ENCODE results near the gene CA10.

The CA10 gene

DNA sequence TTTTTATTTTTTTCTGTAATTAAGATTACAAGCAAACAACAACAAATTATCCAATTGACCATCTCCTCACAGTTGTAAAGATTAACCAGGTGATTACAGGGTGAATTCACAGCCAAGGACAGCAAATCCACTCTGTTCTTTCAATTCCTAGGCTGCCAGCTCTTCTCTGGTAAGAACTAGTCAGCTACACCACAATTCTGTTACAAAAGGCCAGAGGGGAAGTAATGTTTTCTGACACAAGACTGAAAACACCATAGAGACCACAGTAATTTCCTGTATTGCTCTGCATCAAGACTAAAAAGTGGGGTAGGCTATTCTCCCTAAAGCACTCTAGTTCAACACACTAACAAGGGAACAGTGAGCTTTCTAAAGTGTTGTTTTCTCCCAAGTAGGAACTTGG lies 10.6 kb downstream of the CA10 start:
- no peak for DNase-seq (ENCODE audit: low read depth in 1 of 2, low spot score in 1 of 2)

- no peak for DNase-seq (ENCODE audit: low read depth in 1 of 2, low spot score in 1 of 2)
Observed at GRCh38 chr17:52147431-52147830, 11.1 kb downstream of the CA10 start.

GRCh38 chr17:52145476-52145875 lies 13.0 kb downstream of the CA10 start:
- DNase-seq (ENCODE audit: low read depth in 1 of 2, low spot score in 1 of 2), result no peak

DNA sequence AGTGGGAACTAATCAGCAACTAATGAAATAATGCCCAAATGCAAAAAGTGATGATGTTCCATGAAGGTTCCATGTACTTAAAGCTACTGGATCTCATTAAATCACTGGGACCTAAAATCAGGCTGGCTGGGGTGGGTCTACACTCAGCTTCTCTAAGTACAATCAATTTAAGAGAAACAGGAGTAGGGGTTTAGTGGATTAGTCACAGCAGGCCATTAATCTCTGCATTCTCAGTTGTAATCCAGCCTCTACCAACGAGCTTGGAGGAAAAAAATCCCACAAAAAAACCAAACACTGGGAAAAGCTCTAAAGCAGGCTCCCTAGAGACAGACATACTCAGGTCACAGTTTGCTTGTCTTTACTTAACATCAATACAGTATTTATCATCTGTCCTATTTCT lies 15.0 kb downstream of the CA10 start:
- DNase-seq (ENCODE audit: low read depth in 1 of 2, low spot score in 1 of 2), result no peak

GRCh38 chr17:52140601-52141000 lies 17.9 kb downstream of the CA10 start:
- DNase-seq (ENCODE audit: low read depth in 1 of 2, low spot score in 1 of 2), result no peak

DNA sequence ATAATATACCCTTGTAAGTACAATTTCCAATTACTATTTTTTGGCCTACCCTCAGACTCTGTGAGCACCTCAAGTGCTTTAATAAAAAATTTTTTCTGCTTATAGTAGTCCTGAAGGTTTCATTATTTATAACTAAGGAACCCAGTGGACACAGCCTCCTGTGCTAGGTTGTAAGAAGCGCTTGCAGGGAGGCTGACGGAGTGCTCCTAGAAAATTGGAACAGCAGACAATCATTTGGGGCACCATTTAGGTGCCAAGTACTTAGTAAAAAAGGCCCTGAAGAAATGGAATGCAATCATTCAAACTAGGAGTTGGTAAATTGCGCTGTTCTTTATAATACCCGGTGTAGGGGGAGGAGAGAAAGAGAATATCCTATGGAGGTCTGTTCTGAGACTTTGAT lies 19.8 kb downstream of the CA10 start:
- no peak for DNase-seq (ENCODE audit: low read depth in 1 of 2, low spot score in 1 of 2)

- no peak for DNase-seq (ENCODE audit: low read depth in 1 of 2, low spot score in 1 of 2)
Observed at GRCh38 chr17:52138350-52138749, 20.2 kb downstream of the CA10 start.

DNA sequence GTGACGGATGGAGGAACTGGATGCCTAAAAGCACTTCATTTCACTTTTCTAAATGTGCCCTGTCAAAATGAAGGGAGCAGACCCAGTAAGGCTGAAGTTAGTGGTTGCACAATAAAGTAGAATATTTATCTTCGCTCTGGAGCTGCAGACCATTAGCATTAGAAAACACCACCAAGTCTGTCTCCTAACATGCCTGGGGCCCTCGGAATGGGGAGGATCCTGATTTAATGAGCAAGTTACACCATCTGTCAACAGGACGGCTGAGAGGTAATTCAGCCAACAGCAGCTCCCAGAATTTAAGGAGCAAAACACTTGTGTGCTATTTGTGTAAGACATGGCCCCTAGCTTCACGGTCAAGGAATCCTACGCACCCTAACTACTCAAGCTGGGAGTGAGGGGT lies 22.3 kb downstream of the CA10 start:
- no peak for DNase-seq (ENCODE audit: low read depth in 1 of 2, low spot score in 1 of 2)

DNA sequence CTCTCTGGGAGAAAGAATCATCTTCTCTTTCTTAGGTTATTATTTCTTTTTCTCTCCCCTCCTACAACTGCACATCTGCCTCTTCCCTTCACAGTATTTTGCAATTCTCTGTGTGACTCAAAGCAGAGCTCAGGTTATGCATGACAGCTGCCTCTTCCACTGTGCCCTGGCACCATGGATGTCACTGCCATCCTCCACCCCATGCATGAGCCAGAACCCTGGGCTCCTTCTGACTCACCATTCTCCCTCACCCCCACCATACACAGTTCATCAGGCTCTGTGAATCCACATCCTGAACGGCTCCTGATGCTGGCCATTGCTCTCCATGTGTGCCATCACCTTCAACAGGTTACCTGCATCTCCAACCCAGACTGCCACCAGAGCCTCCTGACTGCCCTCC lies 23.9 kb downstream of the CA10 start:
- DNase-seq (ENCODE audit: low read depth in 1 of 2, low spot score in 1 of 2), result no peak

DNA sequence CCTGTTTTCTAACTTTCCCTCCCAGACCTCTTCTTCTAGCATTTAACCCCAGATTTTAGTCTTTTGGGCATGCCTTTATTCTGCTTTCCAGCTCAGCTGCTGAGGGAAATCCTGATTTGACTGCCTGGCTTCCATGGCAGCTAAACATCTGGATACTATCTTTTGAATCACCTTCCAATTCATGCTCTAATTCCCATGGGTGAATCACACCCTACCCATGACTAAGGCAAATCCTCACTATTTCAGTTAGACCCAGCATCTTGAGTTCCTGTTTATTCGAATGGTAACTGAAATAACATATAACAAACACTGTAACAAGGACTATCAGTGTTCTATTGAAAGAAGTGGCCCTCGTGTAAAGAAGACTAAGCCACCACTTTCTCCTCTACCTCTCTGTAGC lies 29.8 kb downstream of the CA10 start:
- no peak for DNase-seq (ENCODE audit: low read depth in 1 of 2, low spot score in 1 of 2)

- no peak for DNase-seq (ENCODE audit: low read depth in 1 of 2, low spot score in 1 of 2)
Observed at GRCh38 chr17:52124993-52125392, 33.5 kb downstream of the CA10 start.

GRCh38 chr17:52124561-52124960 lies 34.0 kb downstream of the CA10 start:
- DNase-seq (ENCODE audit: low read depth in 1 of 2, low spot score in 1 of 2), result no peak

DNA sequence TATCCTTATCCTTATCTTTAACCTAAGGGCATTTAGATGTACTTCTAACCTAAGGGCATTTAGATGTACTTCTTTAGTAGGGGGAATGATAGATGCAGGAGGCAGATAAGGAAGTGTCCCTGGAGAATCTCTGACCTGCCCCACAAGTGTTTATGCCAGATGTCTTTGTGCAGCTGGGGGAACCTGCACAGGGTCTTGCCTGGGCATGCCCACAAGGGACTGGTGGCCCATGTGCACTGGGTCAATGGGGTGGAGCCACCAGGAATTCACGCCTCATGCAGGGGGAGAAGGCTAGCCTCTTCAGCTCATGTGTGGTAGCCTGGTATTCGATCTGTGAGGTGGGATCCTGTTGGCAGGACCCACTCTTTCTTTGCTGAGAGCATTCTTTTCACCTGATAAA lies 38.0 kb downstream of the CA10 start:
- no peak for DNase-seq (ENCODE audit: low read depth in 1 of 2, low spot score in 1 of 2)

DNA sequence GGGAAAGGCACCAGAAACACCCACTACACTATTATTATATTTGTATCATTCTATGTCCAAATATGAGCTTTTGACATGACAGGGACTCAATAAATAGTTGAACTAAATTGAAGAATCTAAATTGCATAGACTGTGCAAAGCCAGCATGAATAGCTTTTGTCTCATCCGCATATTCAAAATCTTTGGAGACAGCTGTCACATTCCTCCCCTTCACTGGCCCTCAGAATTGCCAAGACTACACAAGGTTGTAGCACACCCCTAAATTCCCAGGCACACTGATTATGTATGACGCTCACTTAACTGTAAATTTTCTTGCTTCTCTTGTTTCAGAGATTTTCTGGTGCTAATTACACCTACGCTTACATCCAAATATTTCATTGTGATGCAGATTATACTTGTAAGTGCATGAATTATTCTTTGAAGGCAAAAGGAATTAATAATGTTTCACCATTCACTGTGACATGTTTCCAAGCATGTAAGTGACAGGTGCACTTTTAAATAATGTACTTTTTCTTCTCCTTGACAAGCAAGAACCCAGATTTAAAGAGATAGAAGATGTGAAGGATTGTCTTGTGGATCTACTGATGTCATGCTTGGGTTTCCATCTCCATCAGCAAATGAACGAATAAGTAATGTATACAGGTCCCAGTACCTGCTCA lies 47.5 kb downstream of the CA10 start:
- DNase-seq (ENCODE audit: low read depth in 1 of 2, low spot score in 1 of 2), result no peak

DNA sequence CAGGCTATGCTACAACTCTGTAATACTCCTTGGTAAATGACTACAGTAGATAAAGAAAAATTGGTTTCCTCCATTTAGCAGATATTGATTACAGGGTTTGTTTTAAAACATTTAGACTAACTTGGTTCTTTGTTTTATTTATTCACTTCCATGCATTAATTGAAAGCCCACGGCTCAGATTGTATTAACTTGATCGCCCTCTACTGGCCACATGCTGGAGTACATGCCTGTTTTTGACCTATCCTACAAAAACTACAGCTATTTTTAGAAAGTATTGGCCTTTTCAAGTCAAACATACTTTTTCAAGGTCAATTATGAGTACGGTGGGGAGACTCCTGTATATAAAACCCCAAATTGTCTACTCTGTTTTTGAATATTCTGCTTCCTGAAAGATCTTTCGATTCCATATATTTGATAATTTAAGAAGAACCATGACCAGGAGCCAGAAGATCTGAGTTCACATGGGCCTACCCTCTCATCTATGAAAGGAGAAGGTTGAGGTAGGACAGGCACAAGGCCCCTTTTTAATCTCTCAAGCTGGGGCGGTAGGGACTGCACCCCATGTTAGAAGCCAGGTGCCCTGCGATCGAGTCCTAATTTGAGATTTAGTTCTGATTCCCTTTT lies 51.8 kb downstream of the CA10 start:
- DNase-seq (ENCODE audit: low read depth in 1 of 2, low spot score in 1 of 2), result peak in 1 of 2 donors; percentile 2

GRCh38 chr17:52106072-52106471 lies 52.4 kb downstream of the CA10 start:
- DNase-seq (ENCODE audit: low read depth in 1 of 2, low spot score in 1 of 2), result no peak

GRCh38 chr17:52105591-52105990 lies 52.9 kb downstream of the CA10 start:
- no peak for DNase-seq (ENCODE audit: low read depth in 1 of 2, low spot score in 1 of 2)

GRCh38 chr17:52096056-52096455 lies 62.5 kb downstream of the CA10 start:
- DNase-seq (ENCODE audit: low read depth in 1 of 2, low spot score in 1 of 2), result no peak

DNA sequence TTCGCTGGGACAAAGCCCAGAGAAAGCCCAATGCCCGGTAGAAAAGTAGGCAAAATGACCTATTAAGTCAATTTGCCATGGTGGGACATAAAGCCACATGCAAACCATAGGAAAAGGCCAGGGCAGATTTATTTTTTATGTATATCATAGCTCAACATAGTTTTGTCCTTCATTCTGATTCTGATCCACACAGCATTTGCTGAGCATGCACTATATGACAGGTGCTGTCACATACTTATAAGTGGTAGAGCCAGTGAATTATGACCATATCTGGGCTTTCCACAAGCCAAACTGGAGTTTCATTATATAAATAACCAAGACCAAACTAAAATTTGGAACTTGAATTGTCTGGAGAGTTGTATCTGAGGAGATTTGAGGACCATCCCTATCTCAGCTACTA lies 74.3 kb downstream of the CA10 start:
- no peak for DNase-seq (ENCODE audit: low read depth in 1 of 2, low spot score in 1 of 2)

- no peak for DNase-seq (ENCODE audit: low read depth in 1 of 2, low spot score in 1 of 2)
Observed at GRCh38 chr17:52079496-52079895, 79.0 kb downstream of the CA10 start.

GRCh38 chr17:52071712-52072111 lies 86.8 kb downstream of the CA10 start:
- DNase-seq (ENCODE audit: low read depth in 1 of 2, low spot score in 1 of 2), result no peak

DNA sequence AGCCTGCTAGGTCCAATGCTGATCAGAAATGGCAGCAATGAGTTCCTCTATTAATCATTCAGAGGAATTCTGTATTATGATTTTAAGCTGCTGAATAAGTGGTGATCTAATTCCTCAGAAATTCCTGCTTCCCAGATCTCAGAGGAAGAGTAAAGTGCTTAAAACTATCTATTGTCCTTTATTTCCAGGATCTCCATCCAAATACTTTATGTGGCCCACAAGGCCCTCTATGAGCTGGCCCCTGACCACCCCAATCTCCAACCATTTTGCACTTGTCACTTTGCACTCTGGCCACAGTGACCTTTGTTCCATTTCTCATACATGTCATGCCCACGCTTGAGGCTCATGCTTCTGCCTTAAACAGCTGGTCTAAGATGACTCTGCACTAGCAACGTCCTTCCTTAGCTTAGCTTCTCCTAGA lies 93.7 kb downstream of the CA10 start:
- no peak for DNase-seq (ENCODE audit: low read depth in 1 of 2, low spot score in 1 of 2)

GRCh38 chr17:52049496-52049895 lies 109.0 kb downstream of the CA10 start:
- no peak for DNase-seq (ENCODE audit: low read depth in 1 of 2, low spot score in 1 of 2)
